Omental fat pad (tissue), 4 donors: ENCODE measurements around the gene EPN1. TPM values are rescaled to one million over a fixed set of nuclear protein-coding genes. Genes with fewer than 3 reads are reported as not detected.
A peak's percentile ranks its signal among the peaks of the same experiment; 100 is the strongest.

Experiments used
- ATAC-seq: fragments of 150-250 bp; one replicate; pipeline ENCODE4 v1.9.1; 2016; ENCODE audit warnings: mild to moderate bottlenecking, moderate library complexity; ENCODE audit not compliant: low FRiP score
- DNase-seq: peaks from one replicate; pipeline ENCODE4 v3.0.0-alpha.2; 2019; ENCODE audit warnings: low spot score
- CTCF ChIP-seq, 3 donors: fragments of 450-650 bp; IDR thresholded peaks; one replicate each; pipeline ENCODE4 v1.5.1; 2016 to 2017; ENCODE audit warnings: antibody characterized with exemption in 3 of 3, mild to moderate bottlenecking in 3 of 3, moderate library complexity in 2 of 3
- total RNA-seq, 4 donors: library from RNA; depleted of rRNA; stranded (reverse); fragments of >200 nt; gene quantifications; one replicate each; pipeline ENCODE4 v1.1.0, GENCODE V29; 2016

The EPN1 gene
- total RNA-seq, 4 donors from 2014 or later = 56.4 to 82.3 (median 62.0) TPM

GRCh38 chr19:55650602-55651230 is 24.3 kb upstream of the EPN1 start:
- no peak for TF ChIP-seq CTCF (IDR thresholded peaks at IDR 0.05)
- DNase-seq (no peak), ATAC-seq (no peak)

GRCh38 chr19:55651236-55651635 is 23.8 kb upstream of the EPN1 start:
- ATAC-seq (no peak), DNase-seq (no peak)
- no peak for TF ChIP-seq CTCF (IDR thresholded peaks at IDR 0.05)

GRCh38 chr19:55652311-55653128 is 22.5 kb upstream of the EPN1 start:
- no peak for TF ChIP-seq CTCF (IDR thresholded peaks at IDR 0.05)
- ATAC-seq (no peak), DNase-seq (no peak)

GRCh38 chr19:55653651-55654322 is 21.2 kb upstream of the EPN1 start:
- DNase-seq (peak; percentile 91), ATAC-seq (peak; percentile 76)
- TF ChIP-seq CTCF (IDR thresholded peaks at IDR 0.05) = peak in 2 of 3 donors; percentile 98 to 100

- DNase-seq = peak; percentile 99
- ATAC-seq = peak; percentile 74
- TF ChIP-seq CTCF (IDR thresholded peaks at IDR 0.05) = no peak
Measured at GRCh38 chr19:55654323-55654867, 20.6 kb upstream of the EPN1 start.

- peak; percentile 52 for ATAC-seq
- DNase-seq = peak; percentile 86
- TF ChIP-seq CTCF (IDR thresholded peaks at IDR 0.05) = no peak
Measured at GRCh38 chr19:55654868-55655647, 20.0 kb upstream of the EPN1 start, which contains the start of gene U2AF2. Gene U2AF2 (plus strand): TSS chr19:55655035. CDS start chr19:55655105, 70 bp downstream.
